ENCODE measurements around the gene WTAP. TPM values are rescaled to one million over a fixed set of nuclear protein-coding genes. Genes with fewer than 3 reads are reported as not detected.

The WTAP gene
- total RNA-seq, 2 donors from 2014 or later = 46.3 to 157 TPM

DNA sequence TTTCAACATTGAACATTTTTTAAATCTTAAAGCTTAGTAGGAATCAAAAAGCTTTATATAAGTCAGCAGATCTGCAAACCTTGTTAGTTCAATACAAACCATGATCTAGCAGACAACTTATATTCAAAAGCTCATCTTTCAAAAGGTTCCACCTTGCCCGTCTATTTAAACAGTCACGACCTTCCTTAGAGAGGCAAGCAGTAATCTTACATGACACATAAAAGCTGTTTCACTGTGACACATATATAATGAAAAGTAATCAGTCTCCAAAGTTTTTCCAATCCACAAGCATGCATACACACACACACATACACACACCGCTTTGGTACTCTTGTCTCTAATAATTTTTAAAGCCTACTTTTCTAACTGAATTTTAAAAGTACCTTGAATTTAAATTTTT is 47.2 kb upstream of the WTAP start:
- TF ChIP-seq, protein P1, sequence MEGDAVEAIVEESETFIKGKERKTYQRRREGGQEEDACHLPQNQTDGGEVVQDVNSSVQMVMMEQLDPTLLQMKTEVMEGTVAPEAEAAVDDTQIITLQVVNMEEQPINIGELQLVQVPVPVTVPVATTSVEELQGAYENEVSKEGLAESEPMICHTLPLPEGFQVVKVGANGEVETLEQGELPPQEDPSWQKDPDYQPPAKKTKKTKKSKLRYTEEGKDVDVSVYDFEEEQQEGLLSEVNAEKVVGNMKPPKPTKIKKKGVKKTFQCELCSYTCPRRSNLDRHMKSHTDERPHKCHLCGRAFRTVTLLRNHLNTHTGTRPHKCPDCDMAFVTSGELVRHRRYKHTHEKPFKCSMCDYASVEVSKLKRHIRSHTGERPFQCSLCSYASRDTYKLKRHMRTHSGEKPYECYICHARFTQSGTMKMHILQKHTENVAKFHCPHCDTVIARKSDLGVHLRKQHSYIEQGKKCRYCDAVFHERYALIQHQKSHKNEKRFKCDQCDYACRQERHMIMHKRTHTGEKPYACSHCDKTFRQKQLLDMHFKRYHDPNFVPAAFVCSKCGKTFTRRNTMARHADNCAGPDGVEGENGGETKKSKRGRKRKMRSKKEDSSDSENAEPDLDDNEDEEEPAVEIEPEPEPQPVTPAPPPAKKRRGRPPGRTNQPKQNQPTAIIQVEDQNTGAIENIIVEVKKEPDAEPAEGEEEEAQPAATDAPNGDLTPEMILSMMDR (IDR thresholded peaks at IDR 0.05) = no peak
- DNase-seq (ENCODE audit: low spot score) = no peak
- Histone ChIP-seq H3K9me3 (no peaks in the 10 kb centered on the region), H3K36me3 (peaks cover 28% of the 10 kb centered on the region), H3K4me1 (ENCODE audit: control insufficient read depth in 1 of 2, low read depth in 2 of 2) (no peaks in the 10 kb centered on the region), H3K4me3 (no peak overlapping the region), H3K27me3 (replicated peaks; ENCODE audit: insufficient read depth) (no peaks in the 10 kb centered on the region), H3K27ac (no peak overlapping the region)
- ATAC-seq (ENCODE audit: insufficient number of reproducible peaks, low FRiP score, low read depth) = no peak

DNA sequence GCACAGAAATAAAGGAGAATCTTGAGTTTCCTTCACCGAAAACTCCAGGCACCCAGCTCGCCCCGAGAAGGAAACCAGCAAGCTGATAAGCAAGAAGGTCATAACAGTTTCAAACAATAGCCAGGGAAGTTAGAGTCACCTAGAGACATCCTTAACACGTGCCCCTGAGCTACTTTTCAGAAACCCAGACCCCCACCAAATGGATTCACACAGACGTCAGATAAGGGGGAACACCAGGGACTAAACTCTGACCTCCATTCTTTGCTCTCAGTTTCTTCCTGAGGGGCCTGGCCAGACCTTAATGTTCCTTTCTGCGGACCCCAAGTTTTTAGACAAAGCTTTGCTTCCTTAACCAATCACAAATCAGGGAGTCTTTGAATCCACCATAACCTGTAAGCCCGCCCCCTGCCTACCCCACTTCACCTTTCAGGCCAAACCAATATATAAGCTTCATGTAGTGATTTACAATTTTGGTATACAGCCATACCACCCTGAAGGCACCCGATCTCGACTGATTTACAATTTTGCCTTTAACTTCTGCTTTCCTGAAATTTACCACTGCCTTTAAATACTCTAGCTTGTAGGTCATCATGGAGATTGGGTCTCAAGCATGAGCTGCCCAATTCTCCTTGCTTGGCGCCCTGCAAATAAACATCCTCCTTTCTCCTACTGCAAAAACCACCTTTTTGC is 46.0 kb upstream of the WTAP start:
- Histone ChIP-seq H3K27ac (no peak overlapping the region), H3K27me3 (replicated peaks; ENCODE audit: insufficient read depth) (no peaks in the 10 kb centered on the region), H3K4me3 (no peak overlapping the region), H3K9me3 (no peaks in the 10 kb centered on the region), H3K4me1 (ENCODE audit: control insufficient read depth in 1 of 2, low read depth in 2 of 2) (no peaks in the 10 kb centered on the region), H3K36me3 (peaks cover 28% of the 10 kb centered on the region)
- DNase-seq (ENCODE audit: low spot score) = no peak
- TF ChIP-seq, protein P1 (IDR thresholded peaks at IDR 0.05) = no peak
- no peak for ATAC-seq (ENCODE audit: insufficient number of reproducible peaks, low FRiP score, low read depth)

DNA sequence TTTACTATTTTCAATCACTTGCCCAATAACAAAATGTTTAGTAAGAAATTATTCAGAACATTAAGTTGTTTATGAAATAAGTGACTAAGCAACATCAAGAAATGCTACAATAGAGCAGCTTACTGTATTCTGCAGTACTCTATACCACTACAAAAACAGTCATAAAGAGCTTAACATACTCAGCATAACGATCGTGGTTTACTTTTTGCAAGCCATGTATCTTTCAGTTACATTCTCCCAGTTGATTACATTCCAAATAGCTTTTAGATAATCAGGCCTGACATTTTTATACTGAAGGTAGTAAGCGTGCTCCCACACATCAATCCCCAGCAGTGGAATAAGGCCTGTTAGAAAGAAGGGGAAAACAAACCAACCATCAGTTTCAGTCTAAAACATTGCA is 45.0 kb upstream of the WTAP start:
- TF ChIP-seq, protein P1 (IDR thresholded peaks at IDR 0.05) = no peak
- DNase-seq (ENCODE audit: low spot score) = no peak
- Histone ChIP-seq H3K27me3 (replicated peaks; ENCODE audit: insufficient read depth) (no peaks in the 10 kb centered on the region), H3K27ac (no peak overlapping the region), H3K36me3 (peaks cover 30% of the 10 kb centered on the region), H3K9me3 (no peaks in the 10 kb centered on the region), H3K4me3 (no peak overlapping the region), H3K4me1 (ENCODE audit: control insufficient read depth in 1 of 2, low read depth in 2 of 2) (no peaks in the 10 kb centered on the region)
- ATAC-seq (ENCODE audit: insufficient number of reproducible peaks, low FRiP score, low read depth) = no peak

DNA sequence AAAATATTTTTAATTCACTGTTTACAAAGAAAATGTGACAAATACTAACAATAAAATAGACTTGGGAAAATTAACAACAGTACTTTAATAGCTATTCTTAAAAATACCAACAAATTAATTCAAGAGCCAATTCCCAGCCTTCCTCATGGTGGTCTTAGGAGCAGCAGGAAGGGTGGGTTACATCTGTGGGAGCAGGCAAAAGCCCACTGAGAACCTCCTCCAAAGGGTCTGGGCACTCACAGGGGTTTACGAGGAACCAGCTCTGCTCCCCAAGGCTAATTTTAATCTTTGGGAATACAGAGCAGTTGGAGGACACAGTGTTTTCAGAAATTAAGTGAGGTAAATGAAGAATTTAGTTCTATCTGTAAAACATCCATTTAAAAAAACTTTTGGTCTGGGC is 44.5 kb upstream of the WTAP start:
- no peak overlapping the region for H3K27ac ChIP-seq
- H3K9me3 ChIP-seq = no peaks in the 10 kb centered on the region
- TF ChIP-seq, protein P1 (IDR thresholded peaks at IDR 0.05) = no peak
- DNase-seq (ENCODE audit: low spot score) (no peak), ATAC-seq (ENCODE audit: insufficient number of reproducible peaks, low FRiP score, low read depth) (no peak)
- no peaks in the 10 kb centered on the region for H3K4me1 ChIP-seq (ENCODE audit: control insufficient read depth in 1 of 2, low read depth in 2 of 2)
- H3K36me3 ChIP-seq = peaks cover 35% of the 10 kb centered on the region
- no peaks in the 10 kb centered on the region for H3K27me3 ChIP-seq (replicated peaks; ENCODE audit: insufficient read depth)
- H3K4me3 ChIP-seq = no peak overlapping the region

DNA sequence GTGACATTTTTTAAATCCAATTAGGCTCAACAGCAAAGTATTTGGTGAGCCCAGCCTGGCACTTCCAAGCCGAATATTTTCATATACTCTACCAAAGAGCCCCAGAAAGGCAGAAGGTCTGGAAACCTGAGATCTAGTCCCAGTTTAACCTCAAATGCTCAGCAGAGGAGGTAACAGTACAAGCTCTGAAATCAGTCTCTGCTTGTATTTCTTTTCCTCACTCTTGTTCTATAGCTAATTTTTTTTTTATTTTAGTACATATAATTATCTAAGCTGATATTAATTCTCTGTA is 43.3 kb upstream of the WTAP start:
- TF ChIP-seq, protein P1 (IDR thresholded peaks at IDR 0.05) = no peak
- Histone ChIP-seq H3K36me3 (peaks cover 35% of the 10 kb centered on the region), H3K4me1 (ENCODE audit: control insufficient read depth in 1 of 2, low read depth in 2 of 2) (peaks cover 0 to 5% of the 10 kb centered on the region in 2 donors), H3K27me3 (replicated peaks; ENCODE audit: insufficient read depth) (no peaks in the 10 kb centered on the region), H3K27ac (no peak overlapping the region), H3K4me3 (no peak overlapping the region), H3K9me3 (no peaks in the 10 kb centered on the region)
- DNase-seq (ENCODE audit: low spot score) = no peak
- ATAC-seq (ENCODE audit: insufficient number of reproducible peaks, low FRiP score, low read depth) = no peak

Data from thoracic aorta (tissue), 2 donors.